Psoas muscle (tissue), 8 donors: ENCODE measurements around the gene RELL1. TPM values are rescaled to one million over a fixed set of nuclear protein-coding genes. Genes with fewer than 3 reads are reported as not detected.

Source experiments
- ATAC-seq, 4 donors: fragments of 200-7000 bp; cut with Tn5 transposase; one replicate each; pipeline ENCODE4 v1.9.1; 2020; ENCODE audit warnings: moderate library complexity in 3 of 4, mild to moderate bottlenecking in 2 of 4
- DNase-seq, 2 donors: peaks; one replicate each; pipeline ENCODE4 v3.0.0-alpha.2; 2020
- H3K27ac ChIP-seq: fragments of 200-600 bp; one replicate; pipeline ENCODE4 v1.8.0; 2022
- H3K27me3 ChIP-seq, 3 donors: fragments of 200-600 bp in 1 of 3; one replicate each; pipeline versions ENCODE4 v1.6.1 to v1.8.0; 2013 to 2022; ENCODE audit warnings: low read length in 2 of 3, mild to moderate bottlenecking in 2 of 3, moderate library complexity in 1 of 3; ENCODE audit not compliant: insufficient read depth in 3 of 3
- H3K36me3 ChIP-seq, 2 donors: fragments of 200-600 bp in 1 of 2; one replicate each; pipeline versions ENCODE4 v1.6.1 to v1.8.0; 2013 to 2022; ENCODE audit warnings: low read depth in 1 of 2, mild to moderate bottlenecking in 1 of 2, moderate library complexity in 1 of 2; ENCODE audit not compliant: insufficient read depth in 1 of 2
- H3K4me1 ChIP-seq: fragments of 200-600 bp; one replicate; pipeline ENCODE4 v1.8.0; 2022
- H3K4me3 ChIP-seq: fragments of 200-600 bp; one replicate; pipeline ENCODE4 v1.8.0; 2022; ENCODE audit warnings: mild to moderate bottlenecking
- H3K9me3 ChIP-seq: fragments of 200-600 bp; one replicate; pipeline ENCODE4 v1.8.0; 2022
- CTCF ChIP-seq: fragments of 200-600 bp; IDR thresholded peaks from one replicate; pipeline ENCODE4 v1.8.0; 2022; ENCODE audit warnings: antibody characterized with exemption
- WGBS, 3 donors: extraction: QIAGEN DNeasy Blood & Tissue Kit; methylation state at CpG; one replicate each; pipeline versions ENCODE4 v1.1.6 to v1.1.7; 2013; 5-methylcytosine and 5-hydroxymethylcytosine counted together
- intact Hi-C, 2 donors: fragments of 100-400 bp; cut with DNase I; formaldehyde crosslinking; loops; one replicate each; pipeline versions ENCODE4 v1.11.0 to v1.14.2; 2022
- polyA plus RNA-seq, 3 donors: library from polyadenylated mRNA; stranded (reverse); fragments of 200-250 nt; gene quantifications; one replicate each; pipeline ENCODE4 v1.2.3, GENCODE V29; 2013
- total RNA-seq, 4 donors: library from RNA; stranded (reverse); fragmentation: NEBNext Ultra II Directional in 2 of 4; extraction: Animal tissue kit (Norgen Biotek cat#: 25700) in 2 of 4; gene quantifications; one replicate each; pipeline versions ENCODE4 v1.2.1 to v1.2.4, GENCODE V29; 2021 to 2023
- donor health status: healthy with polysubstance abuse.
- donor health status: DM: no; HTN: no; CAD: no; lungs with moderate emphysema.
- donor health status: Bipolar disorder and iron deficiency.
- donor health status: healthy.
- donor health status: DM: yes; HTN: yes; CAD: no.
- donor health status: DM: no; HTN: no; CAD: no.
- donor health status: DM: no; HTN: no; CAD: no.
- donor health status: DM: yes; HTN: yes; CAD: no.

RELL1 gene
- total and polyA plus RNA-seq, 7 donors, result 2.3 to 35.7 (median 21.0) TPM

DNA sequence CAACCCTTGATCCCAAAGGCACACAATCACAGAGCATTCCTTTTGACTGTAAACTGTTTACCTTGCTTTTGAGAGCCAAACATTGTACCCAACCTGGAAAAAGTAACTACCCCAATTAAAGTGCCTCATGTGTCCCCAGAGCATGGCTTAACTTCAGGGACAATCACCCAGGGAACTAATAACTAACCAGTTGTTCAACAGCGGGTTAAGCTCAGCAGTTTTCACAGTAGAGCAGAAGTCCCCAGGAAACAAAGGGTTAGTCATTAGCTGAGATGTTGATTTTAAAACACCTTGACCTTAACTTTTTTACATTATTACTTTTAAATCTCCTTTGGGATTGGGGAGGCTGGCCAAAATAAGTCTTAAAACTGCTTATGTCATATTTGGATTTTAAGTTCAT, 94.8 kb downstream of the RELL1 start:
- Histone ChIP-seq H3K27ac (no peak overlapping the region), H3K36me3 (no peaks in the 10 kb centered on the region), H3K27me3 (no peaks in the 10 kb centered on the region), H3K9me3 (no peaks in the 10 kb centered on the region), H3K4me3 (no peak overlapping the region), H3K4me1 (no peaks in the 10 kb centered on the region)
- DNase-seq (no peak), ATAC-seq (no peak)
- intact Hi-C loops, result no loop called here
- no peak for TF ChIP-seq CTCF
- WGBS, 3 donors, result 0 to 49% (median 43%) methylated on average over 1 of the region's 1 CpG

DNA sequence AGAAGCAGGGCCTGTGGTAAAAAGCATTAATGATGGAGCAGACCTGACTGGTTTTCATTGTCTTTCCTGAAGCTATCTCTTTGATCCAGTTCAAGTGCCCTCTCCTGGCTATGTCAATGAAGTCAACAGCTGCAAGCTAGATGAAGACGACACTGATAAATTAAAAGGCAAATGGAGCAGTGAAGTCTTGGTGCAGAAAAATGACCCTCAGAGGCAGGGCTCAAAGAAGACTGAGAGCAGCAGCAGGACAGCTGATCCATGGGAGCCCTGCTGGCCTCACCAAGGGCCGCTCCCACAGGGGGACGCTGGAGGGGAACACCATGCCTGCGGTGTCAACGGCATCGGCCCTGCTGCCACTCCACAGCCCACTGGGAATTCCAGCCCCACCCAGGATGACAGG, 96.2 kb downstream of the RELL1 start:
- intact Hi-C loops, result no loop called here
- TF ChIP-seq CTCF, result no peak
- ATAC-seq, result no peak

GRCh38 chr4:37588150-37588549, 98.0 kb downstream of the RELL1 start:
- Histone ChIP-seq H3K9me3 (no peaks in the 10 kb centered on the region), H3K4me3 (no peak overlapping the region), H3K27me3 (no peaks in the 10 kb centered on the region), H3K4me1 (no peaks in the 10 kb centered on the region), H3K36me3 (no peaks in the 10 kb centered on the region), H3K27ac (no peak overlapping the region)
- ATAC-seq (no peak), DNase-seq (no peak)
- WGBS, 3 donors, result 81 to 87% (median 86%) methylated on average over 9 of the region's 9 CpGs
- TF ChIP-seq CTCF, result no peak
- intact Hi-C loops, result no loop called here

More for the DNA sequence above, 96.2 kb downstream of the RELL1 start:
- WGBS, 3 donors, result 82 to 90% (median 89%) methylated on average over 6 of the region's 6 CpGs
- no peaks in the 10 kb centered on the region for H3K9me3 ChIP-seq
- H3K27me3 ChIP-seq, result no peaks in the 10 kb centered on the region
- H3K36me3 ChIP-seq, result no peaks in the 10 kb centered on the region
- H3K27ac ChIP-seq, result no peak overlapping the region
- no peaks in the 10 kb centered on the region for H3K4me1 ChIP-seq
- no peak overlapping the region for H3K4me3 ChIP-seq
- DNase-seq, result no peak

DNA sequence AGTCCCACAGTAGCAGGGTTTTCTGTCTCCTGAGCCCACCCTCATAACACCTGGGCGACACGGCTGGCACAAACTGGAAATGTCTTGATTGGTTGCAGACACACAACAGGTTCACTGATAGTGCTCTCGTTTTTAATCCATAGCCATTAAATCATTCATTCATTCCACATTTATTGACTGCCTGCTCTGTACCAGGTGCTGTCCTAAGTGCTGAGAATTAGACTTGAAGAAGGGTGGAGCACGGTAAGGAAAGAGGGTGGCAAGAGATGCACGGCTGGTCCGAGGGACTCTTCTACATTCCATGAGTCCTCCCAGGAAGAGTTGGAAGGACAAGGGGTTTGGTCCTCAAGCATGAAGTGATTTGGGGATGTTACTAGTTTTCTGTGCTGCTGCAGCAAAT, 100.0 kb downstream of the RELL1 start:
- 45 to 48% (median 48%) methylated on average over 6 of the region's 6 CpGs for WGBS, 3 donors
- no peaks in the 10 kb centered on the region for H3K27me3 ChIP-seq
- no peak for ATAC-seq

More for the DNA sequence above, 100.0 kb downstream of the RELL1 start:
- Histone ChIP-seq H3K36me3 (no peaks in the 10 kb centered on the region), H3K4me1 (no peaks in the 10 kb centered on the region), H3K9me3 (no peaks in the 10 kb centered on the region), H3K27ac (no peak overlapping the region), H3K4me3 (no peak overlapping the region)
- DNase-seq, result no peak
- TF ChIP-seq CTCF, result no peak
- intact Hi-C loops, result no loop called here
